ENCODE results near the gene IGLON5. TPM values are rescaled to one million over a fixed set of nuclear protein-coding genes. Genes with fewer than 3 reads are reported as not detected.

The IGLON5 gene
- total and polyA plus RNA-seq, 3 donors from 2014 or later: 13.3 to 16.0 (median 13.9) TPM

DNA sequence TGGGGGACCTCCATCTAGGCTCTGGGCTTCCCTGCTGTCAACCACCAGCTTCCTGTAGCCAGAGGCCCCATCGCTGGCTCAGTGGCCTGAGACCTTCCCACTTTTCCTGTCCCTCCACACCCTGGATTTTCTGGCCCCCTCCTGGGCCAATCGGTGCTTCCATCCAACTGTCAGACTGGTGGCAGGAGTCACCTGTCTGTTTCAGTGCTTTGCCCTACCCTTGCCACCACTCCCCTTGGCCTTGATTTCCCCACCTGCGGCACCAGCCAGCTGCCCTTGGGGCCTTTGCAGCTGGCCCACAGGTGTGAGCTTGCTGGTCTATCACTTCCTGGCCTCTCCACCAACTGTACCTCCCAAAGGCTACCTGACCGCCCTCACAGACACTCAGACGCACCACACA is 18.0 kb downstream of the IGLON5 start:
- Histone ChIP-seq H3K27me3 (no peaks in the 10 kb centered on the region), H3K4me3 (no peak overlapping the region), H3K4me1 (no peaks in the 10 kb centered on the region), H3K36me3 (ENCODE audit: low read depth, missing control alignments) (no peaks in the 10 kb centered on the region), H3K27ac (no peak overlapping the region), H3K9me3 (no peaks in the 10 kb centered on the region)
- no peak for TF ChIP-seq POLR2A (IDR thresholded peaks at IDR 0.05)
- TF ChIP-seq, protein P1, sequence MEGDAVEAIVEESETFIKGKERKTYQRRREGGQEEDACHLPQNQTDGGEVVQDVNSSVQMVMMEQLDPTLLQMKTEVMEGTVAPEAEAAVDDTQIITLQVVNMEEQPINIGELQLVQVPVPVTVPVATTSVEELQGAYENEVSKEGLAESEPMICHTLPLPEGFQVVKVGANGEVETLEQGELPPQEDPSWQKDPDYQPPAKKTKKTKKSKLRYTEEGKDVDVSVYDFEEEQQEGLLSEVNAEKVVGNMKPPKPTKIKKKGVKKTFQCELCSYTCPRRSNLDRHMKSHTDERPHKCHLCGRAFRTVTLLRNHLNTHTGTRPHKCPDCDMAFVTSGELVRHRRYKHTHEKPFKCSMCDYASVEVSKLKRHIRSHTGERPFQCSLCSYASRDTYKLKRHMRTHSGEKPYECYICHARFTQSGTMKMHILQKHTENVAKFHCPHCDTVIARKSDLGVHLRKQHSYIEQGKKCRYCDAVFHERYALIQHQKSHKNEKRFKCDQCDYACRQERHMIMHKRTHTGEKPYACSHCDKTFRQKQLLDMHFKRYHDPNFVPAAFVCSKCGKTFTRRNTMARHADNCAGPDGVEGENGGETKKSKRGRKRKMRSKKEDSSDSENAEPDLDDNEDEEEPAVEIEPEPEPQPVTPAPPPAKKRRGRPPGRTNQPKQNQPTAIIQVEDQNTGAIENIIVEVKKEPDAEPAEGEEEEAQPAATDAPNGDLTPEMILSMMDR (IDR thresholded peaks at IDR 0.05): no peak
- intact Hi-C loops (cut with DNase I; ENCODE audit: low total_unique reads): no loop called here
- 86 to 93% methylated on average over 5 of the region's 5 CpGs for WGBS, 2 donors
- DNase-seq: no peak

DNA sequence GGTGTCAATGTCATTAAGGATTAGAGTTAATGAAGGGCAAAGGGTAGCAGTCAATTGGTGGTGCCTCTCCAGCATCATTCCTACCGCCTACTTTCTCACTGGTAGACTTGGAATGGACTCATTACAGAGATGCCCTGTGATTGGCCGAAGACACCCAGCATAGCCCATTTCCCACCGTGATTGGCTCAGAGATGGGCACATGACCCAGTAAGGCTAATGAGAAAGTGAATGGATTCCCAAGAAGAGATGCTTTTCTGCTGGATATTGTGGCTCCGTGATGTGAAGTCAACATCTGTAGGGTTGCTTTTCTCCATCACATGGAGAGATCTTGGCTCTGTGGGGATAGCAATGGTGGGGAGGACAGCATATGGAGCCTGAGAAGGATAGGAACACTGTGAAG is 18.9 kb downstream of the IGLON5 start:
- DNase-seq: no peak
- Histone ChIP-seq H3K9me3 (no peaks in the 10 kb centered on the region), H3K4me3 (no peak overlapping the region), H3K27me3 (no peaks in the 10 kb centered on the region), H3K27ac (no peak overlapping the region), H3K4me1 (no peaks in the 10 kb centered on the region), H3K36me3 (ENCODE audit: low read depth, missing control alignments) (no peaks in the 10 kb centered on the region)
- intact Hi-C loops (cut with DNase I; ENCODE audit: low total_unique reads): no loop called here
- no peak for TF ChIP-seq POLR2A (IDR thresholded peaks at IDR 0.05)
- TF ChIP-seq, protein P1 (IDR thresholded peaks at IDR 0.05): no peak
- WGBS, 2 donors: 74 to 88% methylated on average over 4 of the region's 4 CpGs

DNA sequence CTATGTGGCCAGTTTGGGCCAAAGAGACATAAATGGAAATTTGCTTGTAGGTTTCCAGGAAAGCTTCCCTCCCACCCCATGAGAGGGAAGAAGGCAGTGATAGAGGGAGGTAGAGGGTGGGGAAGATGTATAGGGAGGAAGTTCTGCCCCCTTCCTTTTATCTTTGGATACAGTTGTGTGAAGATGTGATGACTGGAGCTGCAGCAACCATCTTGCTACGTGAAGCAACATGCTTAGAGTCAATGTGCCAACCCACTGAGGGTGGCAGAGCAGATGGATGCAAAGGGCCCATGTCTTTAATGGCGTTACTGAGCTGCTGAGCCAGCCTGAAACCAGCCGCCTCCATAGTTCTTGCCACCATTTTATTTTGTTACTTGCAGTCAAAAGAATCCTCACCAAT is 19.7 kb downstream of the IGLON5 start:
- 82 to 84% methylated on average over 3 of the region's 3 CpGs for WGBS, 2 donors
- intact Hi-C loops (cut with DNase I; ENCODE audit: low total_unique reads): no loop called here
- no peaks in the 10 kb centered on the region for H3K9me3 ChIP-seq
- H3K4me3 ChIP-seq: no peak overlapping the region
- no peaks in the 10 kb centered on the region for H3K27me3 ChIP-seq
- no peak for DNase-seq
- H3K27ac ChIP-seq: no peak overlapping the region
- H3K4me1 ChIP-seq: no peaks in the 10 kb centered on the region
- TF ChIP-seq POLR2A (IDR thresholded peaks at IDR 0.05): no peak
- TF ChIP-seq, protein P1 (IDR thresholded peaks at IDR 0.05): no peak
- no peaks in the 10 kb centered on the region for H3K36me3 ChIP-seq (ENCODE audit: low read depth, missing control alignments)

DNA sequence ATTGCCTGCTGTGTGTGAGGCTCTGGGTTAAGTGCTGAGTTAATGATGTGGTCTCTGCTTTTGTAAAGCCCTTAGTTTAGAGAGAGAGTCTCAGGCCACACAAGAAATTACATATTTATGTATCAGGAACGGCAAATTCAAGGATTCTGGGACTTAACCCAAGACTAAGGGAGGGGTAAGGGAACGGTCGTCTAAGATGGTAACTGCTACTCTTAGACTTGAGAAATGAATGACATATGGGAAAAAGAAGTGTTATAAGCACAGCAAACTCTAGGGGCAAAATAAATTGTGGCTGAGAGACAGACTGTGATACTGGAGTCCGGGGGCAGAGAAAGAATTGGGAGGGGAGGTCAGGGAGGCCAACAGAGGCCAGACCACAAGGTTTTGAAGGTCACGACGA is 20.3 kb downstream of the IGLON5 start:
- H3K27me3 ChIP-seq: no peaks in the 10 kb centered on the region
- no peaks in the 10 kb centered on the region for H3K4me1 ChIP-seq
- no peak for DNase-seq
- H3K27ac ChIP-seq: no peak overlapping the region
- WGBS, 2 donors: 77 to 91% methylated on average over 6 of the region's 6 CpGs
- no peaks in the 10 kb centered on the region for H3K9me3 ChIP-seq
- H3K36me3 ChIP-seq (ENCODE audit: low read depth, missing control alignments): no peaks in the 10 kb centered on the region
- intact Hi-C loops (cut with DNase I; ENCODE audit: low total_unique reads): no loop called here
- no peak for TF ChIP-seq POLR2A (IDR thresholded peaks at IDR 0.05)
- TF ChIP-seq, protein P1 (IDR thresholded peaks at IDR 0.05): no peak
- no peak overlapping the region for H3K4me3 ChIP-seq

DNA sequence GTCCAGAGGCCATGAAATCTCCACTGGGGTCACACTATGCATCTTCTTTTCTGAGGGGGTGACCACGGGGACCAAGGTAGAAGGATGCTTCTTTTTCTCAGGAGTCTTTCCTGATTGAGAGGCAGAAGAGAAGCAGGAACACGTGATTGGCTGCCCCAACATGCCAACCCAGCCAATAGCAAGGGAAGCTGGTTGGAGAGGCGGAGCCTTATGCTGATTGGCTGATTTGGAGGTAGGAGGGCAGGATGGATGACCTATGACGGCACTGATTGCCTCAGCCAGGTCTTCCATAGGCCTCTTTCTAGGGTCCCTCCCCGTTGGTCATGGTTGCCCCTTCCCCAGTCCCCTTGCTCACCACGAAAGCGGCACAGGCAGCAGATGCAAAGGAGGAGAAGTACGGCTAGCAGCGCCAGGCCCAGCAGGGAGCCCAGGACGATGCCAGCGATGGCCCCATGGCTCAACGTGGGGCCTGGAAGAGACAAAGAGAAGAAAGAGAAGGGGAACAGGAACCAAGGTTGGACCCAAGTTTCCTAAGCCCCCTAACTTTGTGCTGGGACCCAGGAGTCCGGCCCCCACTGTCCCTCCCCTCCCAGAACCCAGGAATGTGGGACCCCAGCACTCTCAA is 22.5 kb downstream of the IGLON5 start:
- peak; percentile 79 for DNase-seq
- H3K36me3 ChIP-seq (ENCODE audit: low read depth, missing control alignments): no peaks in the 10 kb centered on the region
- TF ChIP-seq POLR2A (IDR thresholded peaks at IDR 0.05): no peak
- TF ChIP-seq, protein P1 (IDR thresholded peaks at IDR 0.05): no peak
- WGBS, 2 donors: 55 to 72% methylated on average over 7 to 13 of the region's 13 CpGs
- no peaks in the 10 kb centered on the region for H3K4me1 ChIP-seq
- intact Hi-C loops (cut with DNase I; ENCODE audit: low total_unique reads): no loop called here
- peak overlapping the region in 1 of 2 donors; percentile 1 for H3K4me3 ChIP-seq
- H3K27me3 ChIP-seq: no peaks in the 10 kb centered on the region
- no peaks in the 10 kb centered on the region for H3K9me3 ChIP-seq
- no peak overlapping the region for H3K27ac ChIP-seq

All from testis (tissue), 3 donors.